K562 (cell line): ENCODE results near the gene RPS6KL1. TPM values are rescaled to one million over a fixed set of nuclear protein-coding genes. Genes with fewer than 3 reads are reported as not detected.

Experiments
- ATAC-seq: fragments of 200-7000 bp; cut with Tn5 transposase; 3 replicates; pipeline ENCODE4 v1.9.1; 2020; ENCODE audit warnings: moderate library complexity
- BruUV-seq: library from RNA; stranded (reverse); fragments of 400-500 nt; replicated peaks from 2 replicates; lab custom pipeline; 2021; lab: Mats Ljungman, UMichigan
- CTCF ChIA-PET: fragments of 300-600 bp; formaldehyde crosslinking; extraction: SDS; loops from one replicate; lab custom pipeline; 2021; ENCODE audit warnings: low intra/inter-chr PET ratio; lab: Yijun Ruan, JAX
- POLR2A ChIA-PET: fragments of 300-600, 350-650 bp; sonication (Branson Sonifier 250); formaldehyde crosslinking; extraction: SDS; loops from one replicate; lab custom pipeline; 2021; ENCODE audit warnings: antibody characterized with exemption, inconsistent platforms; lab: Yijun Ruan, JAX
- DNase-seq, 4 experiments: peaks; one replicate each; pipeline versions ENCODE4 v3.0.0 to v3.0.0-alpha.2; 2011 to 2018; ENCODE audit warnings: low spot score in 3 of 4, mixed read lengths in 3 of 4; ENCODE audit errors: extremely low read depth in 1 of 4
- FAIRE-seq: peaks from 2 replicates; lab custom pipeline; 2011; peaks lifted over from hg19 to GRCh38; lab: Jason Lieb, UNC
- H2AFZ ChIP-seq: 2 replicates; pipeline ENCODE4 v1.6.0; 2011; ENCODE audit warnings: low read depth, low read length, control low read depth, inconsistent platforms
- H3K27ac ChIP-seq: fragments of 200-600 bp; 3 replicates; pipeline ENCODE4 v1.8.0; 2011; ENCODE audit warnings: low read depth, mild to moderate bottlenecking, control low read depth, inconsistent platforms, low read length, moderate library complexity, mixed read lengths; ENCODE audit errors: extremely low read depth
- H3K27me3 ChIP-seq, 2 experiments: fragments of 300-600 bp in 1 of 2; 2 replicates in 1 of 2; 3 replicates in 1 of 2; pipeline versions ENCODE4 v1.6.0 to v1.8.0; 2011; ENCODE audit warnings: inconsistent platforms in 2 of 2, low read length in 2 of 2, mild to moderate bottlenecking in 1 of 2, mixed read lengths in 1 of 2, moderate library complexity in 1 of 2; ENCODE audit not compliant: control insufficient read depth in 2 of 2, insufficient read depth in 2 of 2
- H3K36me3 ChIP-seq: fragments of 300-600 bp; 3 replicates; pipeline ENCODE4 v1.8.0; 2011; ENCODE audit warnings: mild to moderate bottlenecking, low read length, inconsistent platforms; ENCODE audit not compliant: control insufficient read depth, insufficient read depth
- H3K4me1 ChIP-seq, 2 experiments: fragments of 200-600 bp in 1 of 2; replicated peaks in 1 of 2; 2 replicates in 1 of 2; 3 replicates in 1 of 2; pipeline versions ENCODE4 v1.5.1 to v1.8.0; 2011; ENCODE audit warnings: inconsistent platforms in 2 of 2, low read length in 2 of 2, mild to moderate bottlenecking in 1 of 2, mixed read lengths in 1 of 2, moderate library complexity in 1 of 2; ENCODE audit not compliant: control insufficient read depth in 2 of 2, insufficient read depth in 2 of 2
- H3K4me2 ChIP-seq: 2 replicates; pipeline ENCODE4 v1.6.1; 2011; ENCODE audit warnings: low read length, control low read depth, inconsistent platforms, mixed read lengths; ENCODE audit not compliant: insufficient read depth
- H3K4me3 ChIP-seq: fragments of 200-600 bp; sonication (generic), shearing (Covaris generic); 2 replicates; pipeline ENCODE4 v1.5.1; 2016; ENCODE audit warnings: control low read depth, inconsistent platforms
- H3K79me2 ChIP-seq: fragments of 200-600 bp; 3 replicates; pipeline ENCODE4 v1.8.0; 2011; ENCODE audit warnings: low read length, inconsistent platforms; ENCODE audit not compliant: control insufficient read depth, insufficient read depth
- H3K9ac ChIP-seq, 2 experiments: 2 replicates each; pipeline versions ENCODE4 v1.6.0 to v1.6.1; 2011; ENCODE audit warnings: low read depth in 2 of 2, low read length in 2 of 2, control low read depth in 1 of 2, inconsistent platforms in 1 of 2, mild to moderate bottlenecking in 1 of 2, mixed read lengths in 1 of 2; ENCODE audit not compliant: insufficient read depth in 1 of 2
- H3K9me1 ChIP-seq: one replicate; pipeline ENCODE4 v1.6.0; 2011; ENCODE audit warnings: inconsistent platforms, mild to moderate bottlenecking, low read length, moderate library complexity; ENCODE audit not compliant: control insufficient read depth, insufficient read depth
- H3K9me3 ChIP-seq: replicated peaks from 2 replicates; pipeline ENCODE4 v1.5.1; 2011; ENCODE audit warnings: low read depth, low read length, inconsistent platforms; ENCODE audit not compliant: control insufficient read depth, insufficient read depth
- H4K20me1 ChIP-seq: replicated peaks from 2 replicates; pipeline ENCODE4 v1.6.1; 2011; ENCODE audit warnings: low read length, inconsistent platforms, mixed read lengths; ENCODE audit not compliant: control insufficient read depth, insufficient read depth
- BACH1 ChIP-seq: fragments of 200-800 bp; sonication (Bioruptor generic); IDR thresholded peaks from 2 replicates; pipeline ENCODE4 v1.6.1; 2016; ENCODE audit warnings: missing genetic modification characterization, missing compliant biosample characterization
- CHCHD3 ChIP-seq: fragments of 250-450 bp; sonication (Bioruptor Pico); IDR thresholded peaks from 2 replicates; pipeline ENCODE4 v2.1.2; 2022; ENCODE audit warnings: mild to moderate bottlenecking
- CHD4 ChIP-seq: fragments of 200-600 bp; sonication (generic); IDR thresholded peaks from 3 replicates; pipeline ENCODE4 v1.6.1; 2012; ENCODE audit warnings: low read depth, mild to moderate bottlenecking, mixed read lengths, low read length, inconsistent platforms; ENCODE audit not compliant: insufficient read depth, insufficient replicate concordance, poor library complexity, severe bottlenecking
- EWSR1 ChIP-seq: fragments of 450-650 bp; IDR thresholded peaks from 2 replicates; pipeline ENCODE4 v1.6.1; 2018; ENCODE audit warnings: borderline replicate concordance, mild to moderate bottlenecking, low read depth, moderate library complexity; ENCODE audit not compliant: partially characterized antibody
- GATAD2A ChIP-seq: fragments of 450-650 bp; IDR thresholded peaks from 2 replicates; pipeline ENCODE4 v1.6.1; 2017
- HMG20A ChIP-seq: fragments of 450-650 bp; formaldehyde crosslinking; conservative IDR thresholded peaks from 2 replicates; pipeline ENCODE4 v1.4.0; 2020; ENCODE audit warnings: mild to moderate bottlenecking, mixed read lengths
- IRF9 ChIP-seq: fragments of 450-650 bp; IDR thresholded peaks from 2 replicates; pipeline ENCODE4 v1.6.1; 2016; ENCODE audit warnings: missing biosample characterization, missing genetic modification characterization
- KAT7 ChIP-seq: sonication (generic); formaldehyde crosslinking; IDR thresholded peaks from 2 replicates; pipeline ENCODE4 v1.8.0; 2022; ENCODE audit warnings: missing genetic modification reagents, mild to moderate bottlenecking, borderline replicate concordance
- KHSRP ChIP-seq: fragments of 450-650 bp; IDR thresholded peaks from 2 replicates; pipeline ENCODE4 v1.6.1; 2017
- PRPF4 ChIP-seq: fragments of 200-400 bp; formaldehyde crosslinking; IDR thresholded peaks from one replicate; pipeline ENCODE4 v1.6.1; 2017; ENCODE audit warnings: low read length, low read depth, mild to moderate bottlenecking; ENCODE audit not compliant: insufficient read depth, poor library complexity, severe bottlenecking
- RBBP5 ChIP-seq: fragments of 200-600 bp; sonication (generic); IDR thresholded peaks from 2 replicates; pipeline ENCODE4 v1.6.1; 2012; ENCODE audit warnings: borderline replicate concordance, mild to moderate bottlenecking, low read length, control low read depth, inconsistent platforms; ENCODE audit not compliant: insufficient read depth, poor library complexity, severe bottlenecking
- RBM25 ChIP-seq: fragments of 200-400 bp; formaldehyde crosslinking; IDR thresholded peaks from 2 replicates; pipeline ENCODE4 v1.6.1; 2018; ENCODE audit warnings: low read length, low read depth, moderate library complexity; ENCODE audit not compliant: severe bottlenecking
- SAFB2 ChIP-seq: fragments of 200-400 bp; formaldehyde crosslinking; IDR thresholded peaks from 2 replicates; pipeline ENCODE4 v1.6.1; 2018; ENCODE audit warnings: borderline replicate concordance, low read length, low read depth, moderate library complexity; ENCODE audit not compliant: severe bottlenecking
- TCFL5 ChIP-seq: fragments of 250-450 bp; sonication (Bioruptor Pico); conservative IDR thresholded peaks from 2 replicates; pipeline ENCODE4 v1.6.1; 2021; ENCODE audit warnings: mild to moderate bottlenecking, moderate library complexity, matching md5 sums
- THAP7 ChIP-seq: fragments of 250-450 bp; sonication (Bioruptor Pico); IDR thresholded peaks from 2 replicates; pipeline ENCODE4 v1.5.0; 2021
- THRAP3 ChIP-seq: fragments of 450-650 bp; IDR thresholded peaks from 2 replicates; pipeline ENCODE4 v1.6.1; 2016; ENCODE audit warnings: mild to moderate bottlenecking, inconsistent platforms, borderline replicate concordance
- XRCC5 ChIP-seq: fragments of 200-400 bp; formaldehyde crosslinking; IDR thresholded peaks from 2 replicates; pipeline ENCODE4 v1.6.1; 2017; ENCODE audit warnings: low read depth, mild to moderate bottlenecking, low read length
- ZNF551 ChIP-seq: fragments of 250-450 bp; sonication (Bioruptor Pico); IDR thresholded peaks from 2 replicates; pipeline ENCODE4 v1.5.0; 2021; ENCODE audit warnings: mild to moderate bottlenecking, moderate library complexity
- WGBS: fragments of 100-300 bp; shearing (Covaris generic); methylation state at CpG from one replicate; pipeline ENCODE4 v1.1.6; 2016; ENCODE audit warnings: low coverage, mixed read lengths; ENCODE audit not compliant: insufficient coverage; ENCODE audit errors: missing lambda C conversion rate; 5-methylcytosine and 5-hydroxymethylcytosine counted together
- in situ Hi-C: fragments of 300-500 bp; cut with MboI; formaldehyde crosslinking; loops from 4 replicates; pipeline ENCODE4 v1.15.0; 2018; ENCODE audit warnings: inconsistent platforms, mixed read lengths
- intact Hi-C: fragments of 100-400 bp; cut with micrococcal nuclease; formaldehyde crosslinking; loops from 2 replicates; pipeline ENCODE4 v1.14.2; 2022
- polyA plus RNA-seq, 8 experiments: library from polyadenylated mRNA; depleted of rRNA in 4 of 8; stranded (reverse) in 5 of 8; unstranded in 3 of 8; fragments of >200 nt; fragmentation: Nextera tagmentation in 2 of 8; fragmentation: Illumina TruSeq in 1 of 8; extraction: Ambion mirVana in 2 of 8; extraction: Trizol in 1 of 8; gene quantifications; 2 replicates each; pipeline versions ENCODE4 v1.2.1 to v1.2.3, GENCODE V29; 2011 to 2014; ENCODE audit warnings: inconsistent platforms in 1 of 8, missing spikeins in 1 of 8
- total RNA-seq, 7 experiments: library from RNA; depleted of rRNA in 6 of 7; stranded (reverse); fragments of >200 nt in 6 of 7; fragmentation: Illumina TruSeq in 2 of 7; extraction: Trizol in 2 of 7; gene quantifications; 2 replicates each; pipeline versions ENCODE4 v1.2.1 to v1.2.3, GENCODE V29; 2011 to 2021; ENCODE audit warnings: low replicate concordance in 1 of 7
- TF ChIP-seq, protein P1 (sequence below): sonication (generic); formaldehyde crosslinking; IDR thresholded peaks from 2 replicates; pipeline ENCODE4 v1.8.1; 2023; ENCODE audit warnings: mild to moderate bottlenecking, missing genetic modification reagents, moderate library complexity

Gene RPS6KL1
- total and polyA plus RNA-seq, 9 of the 15 experiments (the other 6 are each of a cell fraction or from before 2014, with no cell fraction given), result 0.91 to 15.5 (median 8.1) TPM

- TF ChIP-seq THRAP3 (no peak), THAP7 (CRISPR knock-in tag) (no peak), SAFB2 (no peak), XRCC5 (no peak), KAT7 (CRISPR knock-in tag) (no peak), TCFL5 (no peak)
- TF ChIP-seq, all 486 proteins: peak for 0
Observed at GRCh38 chr14:74893614-74894091, 29.4 kb downstream of the RPS6KL1 start (continued).

DNA sequence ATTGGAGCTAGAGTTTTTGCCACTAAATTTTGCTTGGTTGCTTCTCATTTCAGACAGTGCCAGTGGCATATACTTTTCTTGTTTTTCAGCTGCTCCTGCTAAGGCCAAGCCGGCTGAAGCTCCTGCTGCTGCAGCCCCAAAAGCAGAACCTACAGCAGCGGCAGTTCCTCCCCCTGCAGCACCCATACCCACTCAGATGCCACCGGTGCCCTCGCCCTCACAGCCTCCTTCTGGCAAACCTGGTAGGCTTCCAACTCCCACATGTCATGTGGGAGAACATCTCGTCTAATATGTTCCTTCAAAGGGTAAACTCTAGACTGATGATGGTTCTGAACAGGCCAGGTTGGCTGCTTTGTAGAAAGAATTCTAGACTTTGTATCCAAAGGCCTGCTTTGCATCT, 30.3 kb downstream of the RPS6KL1 start:
- no peak overlapping the region for H3K9ac ChIP-seq
- H3K4me1 ChIP-seq, result peaks cover 11 to 12% of the 10 kb centered on the region in 2 experiments; a peak in 4 of 5 replicates
- FAIRE-seq (no peak), ATAC-seq (no peak), DNase-seq (no peak)
- in situ Hi-C loops (no loop called here), intact Hi-C loops (no loop called here)
- no peaks in the 10 kb centered on the region for H3K9me1 ChIP-seq
- POLR2A ChIA-PET, result interaction anchor here (1.1 to 1.3 kb wide), 3 partner anchors 9 to 32 kb away, joined by 3 to 6 read pairs (median 5); no protein-coding TSS in a partner anchor
- CTCF ChIA-PET, result no interaction called here
- no peak overlapping the region for H3K4me2 ChIP-seq
- no peaks in the 10 kb centered on the region for H3K9me3 ChIP-seq
- H3K27me3 ChIP-seq, result no peaks in the 10 kb centered on the region
- WGBS, result 98% methylated on average over 4 of the region's 5 CpGs
- H3K27ac ChIP-seq, result no peak overlapping the region
- H4K20me1 ChIP-seq, result peaks cover 8% of the 10 kb centered on the region
- no TSS peak for BruUV-seq
- no peak overlapping the region for H2AFZ ChIP-seq
- H3K36me3 ChIP-seq, result peaks cover 86% of the 10 kb centered on the region
- peaks cover 7% of the 10 kb centered on the region; the same call in 1 of the 3 replicates for H3K79me2 ChIP-seq
- H3K4me3 ChIP-seq, result no peak overlapping the region
- TF ChIP-seq BACH1 (tag), result no peak
- no peak for TF ChIP-seq PRPF4
- TF ChIP-seq, protein P1, sequence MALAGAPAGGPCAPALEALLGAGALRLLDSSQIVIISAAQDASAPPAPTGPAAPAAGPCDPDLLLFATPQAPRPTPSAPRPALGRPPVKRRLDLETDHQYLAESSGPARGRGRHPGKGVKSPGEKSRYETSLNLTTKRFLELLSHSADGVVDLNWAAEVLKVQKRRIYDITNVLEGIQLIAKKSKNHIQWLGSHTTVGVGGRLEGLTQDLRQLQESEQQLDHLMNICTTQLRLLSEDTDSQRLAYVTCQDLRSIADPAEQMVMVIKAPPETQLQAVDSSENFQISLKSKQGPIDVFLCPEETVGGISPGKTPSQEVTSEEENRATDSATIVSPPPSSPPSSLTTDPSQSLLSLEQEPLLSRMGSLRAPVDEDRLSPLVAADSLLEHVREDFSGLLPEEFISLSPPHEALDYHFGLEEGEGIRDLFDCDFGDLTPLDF, result no peak
- no peak for TF ChIP-seq ZNF551
- no peak for TF ChIP-seq RBM25
- no peak for TF ChIP-seq GATAD2A
- TF ChIP-seq RBBP5, result no peak
- no peak for TF ChIP-seq EWSR1
- TF ChIP-seq CHCHD3 (CRISPR knock-in tag), result no peak
- TF ChIP-seq HMG20A (CRISPR knock-in tag), result no peak
- no peak for TF ChIP-seq KHSRP
- TF ChIP-seq IRF9 (tag), result no peak
- no peak for TF ChIP-seq CHD4
